ENCODE data around the gene SERPINA7.

GRCh38 chrX:106042296-106042695, 3.8 kb upstream of the SERPINA7 start:
- TF ChIP-seq CTCF (IDR thresholded peaks at IDR 0.05), result no peak
- no peak for TF ChIP-seq EZH2phosphoT487 (IDR thresholded peaks at IDR 0.05)
- no peak for TF ChIP-seq EZH2 (IDR thresholded peaks at IDR 0.05)

Data from neural progenitor cell (in vitro differentiated cells).